GM23338 (cell line): Measurements from ENCODE around the gene TNFRSF8.

Experiments
- CREB1 ChIP-seq: fragments of 250-450 bp; sonication (Bioruptor Pico); IDR thresholded peaks from 2 replicates; pipeline ENCODE4 v1.5.0; 2020; ENCODE audit warnings: low read depth, mild to moderate bottlenecking, moderate library complexity
- CTCF ChIP-seq, 2 experiments: fragments of 200-600 bp in 1 of 2; sonication (generic) in 1 of 2; conservative IDR thresholded peaks; 2 replicates each; pipeline versions ENCODE4 v1.5.1 to v1.6.1; 2016 to 2017; ENCODE audit warnings: antibody characterized with exemption in 2 of 2, low read depth in 2 of 2, mild to moderate bottlenecking in 2 of 2, moderate library complexity in 1 of 2
- ETS1 ChIP-seq: IDR thresholded peaks from 2 replicates; pipeline ENCODE4 v1.6.1; 2016; ENCODE audit warnings: antibody characterized with exemption
- EZH2 ChIP-seq: fragments of 200-600 bp; sonication (generic); IDR thresholded peaks from one replicate; pipeline ENCODE4 v1.8.0; 2017; ENCODE audit warnings: antibody characterized with exemption, mild to moderate bottlenecking, low read depth; ENCODE audit not compliant: unreplicated experiment
- EZH2phosphoT487 ChIP-seq: fragments of 200-600 bp; sonication (generic); IDR thresholded peaks from one replicate; pipeline ENCODE4 v1.8.1; 2018; ENCODE audit warnings: antibody characterized with exemption; ENCODE audit not compliant: unreplicated experiment
- JUNB ChIP-seq: IDR thresholded peaks from one replicate; pipeline ENCODE4 v1.6.1; 2016; ENCODE audit warnings: antibody characterized with exemption; ENCODE audit not compliant: unreplicated experiment
- POLR2AphosphoS5 ChIP-seq: IDR thresholded peaks from 2 replicates; pipeline ENCODE4 v1.6.1; 2016; ENCODE audit warnings: antibody characterized with exemption, low read depth
- REST ChIP-seq: IDR thresholded peaks from one replicate; pipeline ENCODE4 v1.6.1; 2018; ENCODE audit warnings: antibody characterized with exemption; ENCODE audit not compliant: unreplicated experiment
- ZNF114 ChIP-seq: fragments of 250-450 bp; sonication (Bioruptor Pico); IDR thresholded peaks from 2 replicates; pipeline ENCODE4 v1.5.0; 2020; ENCODE audit warnings: mild to moderate bottlenecking, moderate library complexity
- ZNF331 ChIP-seq: fragments of 250-450 bp; sonication (Bioruptor Pico); IDR thresholded peaks from 2 replicates; pipeline ENCODE4 v1.5.0; 2020; ENCODE audit warnings: low read depth, mild to moderate bottlenecking, moderate library complexity

- TF ChIP-seq CTCF (conservative IDR thresholded peaks at IDR 0.05; ENCODE audit: low read depth in 2 of 2) (no peak), EZH2phosphoT487 (no peak), POLR2AphosphoS5 (no peak), REST (no peak), CREB1 (CRISPR knock-in tag) (no peak), EZH2 (no peak), JUNB (no peak), ZNF114 (CRISPR knock-in tag) (no peak), ZNF331 (CRISPR knock-in tag) (no peak), ETS1 (no peak)
These were observed 11.7 kb upstream of the TNFRSF8 start for GRCh38 chr1:12051361-12051760.
